ENCODE data around the gene HSD17B13.
"Not testable (repeated sequence)": the region's sequence is repeated elsewhere in the genome, so short reads cannot be mapped to it uniquely, and the experiment has no call there.

Gene HSD17B13

DNA sequence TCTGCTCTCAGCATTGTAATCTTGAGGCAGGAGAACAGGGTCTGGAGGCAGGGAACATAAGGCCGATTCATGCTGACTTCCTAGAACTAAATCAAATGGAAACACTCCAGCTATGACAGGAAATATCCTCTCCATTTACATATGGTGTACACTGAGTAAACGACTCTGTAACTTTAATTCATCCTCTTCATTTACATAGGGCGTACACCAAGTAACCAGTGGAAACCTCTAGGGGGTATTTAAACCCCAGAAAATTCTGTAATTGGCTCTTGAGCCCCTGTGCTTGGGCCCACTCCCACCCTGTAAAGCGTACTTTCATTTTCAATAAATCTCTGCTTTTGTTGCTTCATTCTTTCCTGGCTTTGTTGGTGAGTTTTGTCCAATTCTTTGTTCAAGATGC is 7.7 kb downstream of the HSD17B13 start:
- not testable (repeated sequence) for DNase-seq

DNA sequence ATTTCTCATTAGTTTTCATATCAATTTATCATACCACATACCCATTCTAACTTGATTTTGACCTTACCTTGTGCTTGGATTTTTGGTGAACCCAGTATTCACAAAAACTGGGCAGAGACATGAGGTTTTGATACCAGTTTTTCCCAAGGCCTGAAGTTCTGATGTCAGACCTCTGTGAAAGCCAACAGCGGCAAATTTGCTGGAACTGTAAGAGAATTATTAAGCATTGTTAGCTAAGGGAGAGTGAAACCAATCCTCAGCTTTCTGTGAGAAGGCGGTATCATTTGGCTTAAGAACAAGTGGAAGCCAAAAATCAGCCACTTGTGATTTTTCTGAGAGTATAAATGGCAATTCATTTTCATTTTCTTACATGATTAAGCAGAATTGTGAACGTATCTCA is 8.9 kb downstream of the HSD17B13 start:
- DNase-seq, result no peak

DNA sequence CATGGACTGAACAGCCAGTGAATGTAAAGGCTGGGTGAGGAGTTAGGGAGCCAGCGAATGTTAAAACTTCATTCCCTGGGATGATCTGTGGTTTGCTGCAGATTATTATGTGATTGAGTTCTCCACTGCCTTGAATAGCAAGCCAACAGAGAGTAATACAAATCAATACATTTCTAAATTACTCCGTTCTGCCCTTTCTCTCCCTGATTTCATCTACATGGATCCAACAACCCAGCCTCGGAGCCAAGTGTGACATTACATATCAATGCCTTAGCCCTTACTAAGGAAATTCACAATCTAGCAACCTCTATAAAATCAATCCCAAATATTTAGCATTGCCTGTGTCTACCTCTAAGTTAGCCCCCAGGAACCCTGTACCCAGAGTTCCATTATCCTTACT is 11.0 kb downstream of the HSD17B13 start:
- DNase-seq, result no peak

DNA sequence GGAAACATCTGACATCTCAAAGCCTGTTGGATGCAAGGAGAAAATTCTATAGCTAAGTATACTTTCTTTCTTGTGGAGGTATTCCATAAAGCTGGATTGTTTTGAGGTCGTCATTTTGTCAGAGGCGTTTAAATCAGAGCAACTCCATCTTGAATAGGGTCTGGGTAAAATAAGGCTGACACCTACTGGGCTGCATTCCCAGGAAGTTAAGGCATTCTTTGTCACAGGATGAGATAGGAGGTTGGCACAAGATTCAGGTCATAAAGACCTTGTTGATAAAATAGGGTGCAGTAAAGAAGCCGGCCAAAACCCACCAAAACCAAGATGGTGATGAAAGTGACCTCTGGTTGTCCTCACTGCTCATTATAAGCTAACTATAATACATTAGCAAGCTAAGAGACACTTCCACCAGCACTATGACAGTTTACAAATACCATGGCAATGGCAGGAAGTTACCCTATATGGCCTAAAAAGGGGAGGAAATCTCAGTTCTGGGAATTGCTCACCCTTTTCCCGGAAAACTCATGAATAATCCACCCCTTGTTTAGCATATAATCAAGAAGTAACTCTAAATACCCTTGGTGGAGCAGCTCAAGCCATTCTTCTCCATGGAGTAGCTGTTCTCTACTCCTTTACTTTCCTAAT is 11.9 kb downstream of the HSD17B13 start:
- DNase-seq, result no peak

DNA sequence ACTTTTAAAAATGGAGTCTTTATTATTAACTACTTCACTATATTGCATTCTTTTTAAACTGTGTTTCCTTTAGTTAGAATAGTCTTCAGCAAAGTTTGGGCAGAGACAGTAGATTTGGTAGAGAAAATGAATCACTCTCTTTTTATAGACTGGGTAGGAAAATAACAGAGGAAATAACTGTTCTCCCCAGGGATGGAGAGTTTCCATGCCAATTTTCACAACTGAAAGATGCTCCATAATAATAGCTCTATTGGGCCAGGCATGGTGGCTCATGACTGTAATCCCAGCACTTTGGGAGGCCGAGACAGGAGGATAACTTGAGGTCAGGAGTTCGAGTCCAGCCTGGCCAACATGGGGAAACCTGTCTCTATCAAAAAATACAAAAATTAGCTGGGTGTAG is 13.1 kb downstream of the HSD17B13 start:
- no peak for DNase-seq

DNA sequence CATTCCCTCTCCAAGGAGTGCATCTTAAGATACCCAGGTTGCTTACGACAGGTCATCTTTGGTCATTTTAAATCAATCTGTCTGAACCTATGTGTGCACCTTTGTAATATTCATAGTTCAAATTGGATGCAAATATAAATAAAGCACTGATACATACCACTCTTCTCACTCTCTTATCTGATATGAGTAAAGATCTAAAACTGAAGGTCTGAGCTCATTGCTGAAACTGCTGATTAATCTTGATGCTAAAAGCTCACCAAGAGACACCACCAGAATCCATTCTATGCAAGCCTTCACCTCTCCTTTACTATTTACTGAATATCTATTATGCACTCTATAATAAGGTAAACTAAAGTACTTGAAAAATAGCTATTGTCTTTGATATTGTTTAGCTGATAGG is 16.6 kb downstream of the HSD17B13 start:
- DNase-seq, result no peak

DNA sequence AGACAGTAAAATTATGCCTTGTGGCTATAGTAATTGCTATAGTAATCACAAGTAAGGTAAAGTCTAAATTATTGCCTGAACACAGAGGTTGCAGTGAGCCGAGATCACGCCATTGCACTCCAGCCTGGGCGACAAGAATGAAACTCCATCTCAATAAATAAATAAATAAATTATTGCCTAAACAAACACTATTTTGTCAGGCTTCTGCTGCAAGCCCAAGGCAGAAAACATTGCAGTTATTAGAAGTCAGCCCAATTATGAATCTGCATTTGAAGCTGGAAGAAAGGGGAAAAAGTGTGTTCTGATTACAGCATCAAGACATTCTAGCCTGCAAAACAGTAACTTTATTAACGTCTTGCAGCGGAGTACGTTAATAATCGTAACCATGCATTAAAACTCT is 17.1 kb downstream of the HSD17B13 start:
- no peak for DNase-seq

DNA sequence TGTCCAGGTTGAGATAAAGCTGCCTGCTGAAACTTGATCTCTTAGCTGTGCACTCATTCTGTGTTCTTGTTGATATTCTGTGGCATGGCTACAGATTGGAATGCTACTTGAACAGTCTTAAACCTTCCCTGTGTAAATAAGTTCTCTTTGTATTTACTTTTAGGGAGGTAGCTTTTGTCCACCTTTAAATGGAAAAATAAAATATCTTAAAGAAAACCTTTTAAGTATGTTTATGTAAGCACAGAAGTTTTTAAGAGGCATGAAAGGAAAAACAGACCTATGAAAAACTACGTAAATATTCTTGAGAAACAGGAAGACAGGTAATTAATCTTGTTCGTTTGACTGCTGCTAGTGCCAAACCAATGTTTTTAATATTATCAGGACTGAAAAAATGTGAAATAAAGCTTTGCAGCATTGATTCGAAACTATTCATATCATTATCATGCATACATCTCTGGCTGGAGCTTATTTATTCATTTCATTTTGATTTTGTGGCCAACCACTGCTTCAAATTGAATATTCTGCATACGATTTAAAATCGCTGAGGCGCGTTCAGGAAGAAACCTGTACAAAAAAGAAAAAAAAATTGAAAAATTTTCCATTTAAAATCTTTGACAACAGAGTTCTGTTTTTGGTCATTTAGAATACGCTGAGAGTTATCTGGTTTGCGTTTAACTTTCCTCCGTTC is 17.8 kb downstream of the HSD17B13 start:
- no peak for DNase-seq

DNA sequence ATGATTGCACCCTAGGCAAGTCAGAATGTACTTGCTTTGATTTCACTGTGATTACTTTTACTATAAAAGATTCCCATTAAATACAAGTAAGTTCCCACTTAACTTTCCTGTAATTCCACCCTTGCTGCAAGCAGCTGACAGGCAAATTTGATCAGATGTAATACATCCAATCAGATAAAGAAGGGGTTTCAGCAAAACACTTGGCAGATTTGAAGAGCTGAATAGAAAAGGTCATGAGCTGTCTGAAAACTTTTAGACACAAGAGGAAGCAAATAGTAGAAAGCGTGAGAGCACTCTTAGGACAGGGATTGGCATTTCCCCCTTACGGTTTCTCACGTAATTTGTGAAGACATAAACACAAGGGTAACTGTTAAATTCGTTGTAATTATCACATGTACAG is 22.8 kb downstream of the HSD17B13 start:
- no peak for DNase-seq

DNA sequence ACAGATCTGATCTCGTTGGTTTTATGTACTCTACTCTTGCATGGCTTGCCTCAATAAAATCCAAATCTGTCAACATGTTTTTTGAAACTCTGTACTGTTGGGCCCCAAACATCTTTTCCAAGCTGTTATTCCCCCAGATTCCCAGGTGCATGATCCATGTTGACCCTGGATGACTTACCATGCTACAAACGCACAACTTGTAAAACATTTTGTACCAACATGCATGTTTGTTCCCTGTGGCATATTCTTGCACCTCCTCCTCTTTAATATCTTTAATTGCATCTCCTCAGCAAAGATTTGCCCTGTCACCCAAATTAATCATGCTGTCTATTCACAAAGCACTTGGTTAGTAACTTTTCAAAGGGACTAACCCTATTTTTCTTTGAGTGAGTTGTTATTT is 24.3 kb downstream of the HSD17B13 start:
- no peak for DNase-seq

DNA sequence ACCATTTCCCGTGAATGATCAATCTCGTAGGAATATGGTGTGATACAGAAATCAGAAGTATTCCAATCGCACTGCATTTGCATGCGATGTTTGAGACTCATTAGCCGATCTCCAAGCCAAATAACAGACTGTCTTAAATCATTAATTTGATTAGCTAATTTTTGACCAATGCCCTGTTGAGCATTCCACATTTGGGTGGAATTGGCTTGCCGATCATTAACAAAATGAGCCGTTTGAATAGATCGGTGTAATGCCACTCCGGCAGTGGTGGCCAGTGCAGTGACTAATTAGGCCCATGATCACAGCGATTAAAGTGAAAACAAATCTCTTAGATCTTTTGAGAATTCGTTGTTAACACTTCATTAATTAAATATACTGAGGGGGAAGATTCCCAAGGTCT is 27.8 kb downstream of the HSD17B13 start:
- not testable (repeated sequence) for DNase-seq

DNA sequence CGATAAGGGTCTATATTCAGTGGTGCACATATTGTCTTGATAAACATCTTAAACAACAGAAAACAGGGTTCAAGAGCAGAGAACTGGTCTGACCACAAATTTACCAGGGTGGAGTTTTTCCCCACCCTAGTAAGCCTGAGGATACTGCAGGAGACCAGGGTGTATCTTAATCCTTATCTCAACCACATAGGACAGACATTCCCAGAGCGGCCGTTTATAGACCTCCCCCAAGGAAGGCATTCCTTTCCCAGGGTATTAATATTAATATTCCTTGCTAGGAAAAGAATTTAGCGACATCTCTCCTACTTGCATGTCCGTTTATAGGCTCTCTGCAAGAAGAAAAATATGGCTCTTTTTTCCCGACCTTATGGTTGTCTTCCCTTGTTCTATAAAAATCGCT is 28.8 kb downstream of the HSD17B13 start:
- DNase-seq, result not testable (repeated sequence)

DNA sequence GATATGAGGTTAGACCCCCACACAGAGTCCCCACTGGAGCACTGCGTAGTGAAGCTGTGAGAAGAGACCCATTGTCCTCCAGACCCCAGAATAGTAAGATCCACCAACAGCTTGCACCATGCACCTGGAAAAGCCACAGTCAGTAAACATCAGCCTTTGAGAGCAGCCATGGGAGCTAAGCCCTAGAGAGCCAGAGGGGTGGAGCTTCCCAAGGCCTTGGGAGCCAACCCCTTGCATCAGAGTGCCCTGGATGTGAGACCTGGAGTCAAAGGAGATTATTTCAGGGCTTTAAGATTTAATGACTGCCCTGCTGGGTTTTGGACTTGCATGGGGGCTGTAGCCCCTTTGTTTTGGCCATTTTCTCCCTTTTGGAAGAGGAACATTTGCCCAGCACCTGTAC is 35.7 kb downstream of the HSD17B13 start:
- no peak for DNase-seq

DNA sequence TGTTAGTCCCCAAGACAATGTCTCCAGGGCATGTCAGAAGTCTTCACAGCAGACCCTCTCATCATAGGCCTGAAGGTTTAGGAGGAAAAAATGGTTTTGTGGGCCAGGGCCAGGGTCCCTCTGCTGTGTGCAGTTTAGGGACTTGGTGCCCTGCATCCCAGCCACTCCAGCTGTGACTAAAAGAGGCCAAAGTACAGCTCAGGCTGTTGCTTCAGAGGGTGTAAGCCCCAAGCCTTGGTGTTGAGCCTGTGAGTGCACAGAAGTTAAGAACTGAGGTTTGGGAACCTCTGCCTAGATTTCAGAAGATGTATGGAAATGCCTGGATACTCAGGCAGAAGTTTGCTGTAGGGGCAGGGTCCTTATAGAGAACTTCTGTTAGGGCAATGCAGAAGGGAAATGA is 38.4 kb downstream of the HSD17B13 start:
- not testable (repeated sequence) for DNase-seq

DNA sequence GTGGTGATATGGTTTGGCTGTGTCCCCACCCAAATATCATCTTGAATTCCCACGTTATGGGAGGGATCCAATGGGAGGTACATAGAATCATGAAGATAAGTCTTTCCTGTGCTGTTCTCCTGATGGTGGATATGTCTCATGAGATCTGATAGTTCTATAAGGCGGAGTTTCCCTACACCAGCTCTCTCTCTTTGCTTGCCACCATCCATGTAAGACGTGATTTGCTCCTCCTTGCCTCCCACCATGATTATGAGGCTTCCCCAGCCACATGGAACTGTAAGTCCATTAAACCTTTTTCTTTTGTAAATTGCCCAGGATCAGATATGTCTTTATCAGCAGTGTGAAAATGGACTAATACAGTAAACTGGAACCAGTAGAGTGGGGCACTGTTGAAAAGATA is 39.5 kb downstream of the HSD17B13 start:
- no peak for DNase-seq

DNA sequence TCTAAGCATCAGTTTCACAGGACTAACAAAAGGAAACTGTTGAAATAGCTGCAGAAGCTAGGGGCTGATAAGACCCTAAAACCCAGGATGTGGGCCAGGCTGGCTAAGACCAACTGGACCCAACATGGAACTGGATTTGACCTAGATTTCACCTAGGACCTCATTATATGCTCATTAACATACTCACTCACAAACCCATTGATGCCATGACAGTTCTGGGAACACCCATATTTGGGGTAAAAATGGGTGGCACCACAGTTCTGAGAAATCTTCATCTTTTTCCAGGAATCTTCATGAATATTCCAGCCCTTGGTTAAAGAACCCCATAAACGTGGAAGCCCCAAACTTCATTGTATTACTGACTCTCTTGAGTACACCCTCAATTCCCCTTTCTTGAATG is 41.1 kb downstream of the HSD17B13 start:
- no peak for DNase-seq

DNA sequence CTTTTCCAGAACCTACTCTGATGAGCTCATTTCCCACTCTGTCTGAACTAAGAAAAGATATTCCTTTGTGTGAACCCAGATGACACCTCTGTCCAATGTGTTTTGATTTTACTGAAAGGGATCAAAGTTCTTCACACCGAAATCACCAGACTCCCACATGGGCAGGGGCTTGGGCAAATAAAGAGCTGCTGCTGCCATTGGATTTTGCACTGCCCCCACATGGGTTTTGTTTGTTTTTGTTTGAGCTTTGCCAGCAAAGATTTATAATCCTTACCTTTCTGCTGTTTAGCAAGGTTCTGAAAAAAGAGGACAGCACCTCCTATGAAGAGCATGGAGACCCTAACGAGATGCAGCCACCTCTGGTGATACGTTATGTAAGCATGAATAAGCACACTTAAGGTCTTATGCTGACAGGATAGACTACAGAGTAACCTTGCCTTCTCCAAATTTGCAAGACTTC is 44.3 kb downstream of the HSD17B13 start:
- no peak for DNase-seq

DNA sequence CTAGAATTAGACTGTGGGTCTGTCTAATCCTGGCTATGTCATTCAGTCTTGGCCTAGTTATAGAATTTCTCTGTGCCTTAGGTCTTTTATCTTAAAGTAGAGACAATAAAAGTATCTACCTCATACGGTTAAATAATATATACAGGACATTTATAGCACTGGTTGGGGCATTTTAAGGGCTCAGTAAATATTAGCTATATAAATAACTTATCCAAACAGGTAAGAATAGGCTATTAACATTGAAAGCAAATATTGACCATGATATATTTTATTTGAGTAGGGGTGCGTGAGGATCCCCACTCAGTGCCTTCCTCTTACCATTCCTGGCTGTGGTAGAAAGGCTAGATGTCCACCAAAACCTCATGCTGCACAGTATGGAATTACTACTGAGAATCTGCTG is 47.4 kb downstream of the HSD17B13 start:
- DNase-seq, result no peak

DNA sequence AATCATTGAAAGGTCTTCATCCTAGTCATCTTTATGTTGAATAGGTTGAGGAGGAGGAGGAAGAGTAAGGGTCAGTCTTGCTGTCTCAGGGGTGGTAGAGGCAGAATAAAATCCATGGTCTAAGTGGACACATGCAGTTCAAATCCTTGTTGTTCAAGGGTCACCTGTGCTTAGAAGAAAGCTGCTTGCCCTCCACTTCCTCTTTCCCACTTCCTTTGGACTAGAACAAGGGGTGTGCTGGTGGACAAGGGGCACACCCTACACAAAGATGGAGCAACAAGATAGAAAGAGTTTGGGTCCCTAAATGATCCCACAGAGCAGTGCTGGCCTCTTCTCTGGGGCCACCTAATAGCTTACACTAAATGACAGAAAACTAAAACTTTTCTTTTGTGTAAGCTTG is 47.9 kb downstream of the HSD17B13 start:
- DNase-seq, result no peak

DNA sequence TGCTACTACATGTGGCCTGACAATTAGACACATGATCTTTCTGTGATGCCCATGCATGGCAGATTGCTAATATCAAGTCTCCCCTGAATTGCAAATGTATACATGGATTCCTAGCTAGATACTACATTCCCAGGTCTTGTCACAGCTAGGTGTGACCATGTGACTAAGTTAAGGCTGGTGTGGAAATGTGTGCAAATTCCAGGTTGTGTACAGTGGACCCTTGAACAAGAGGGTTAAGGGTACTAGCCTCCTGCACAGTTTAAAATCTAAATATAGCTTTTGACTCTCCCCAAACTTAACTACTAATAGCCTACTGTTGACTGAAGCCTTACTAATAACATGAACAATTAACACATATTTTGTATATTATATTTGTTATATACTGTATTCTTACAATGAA is 48.4 kb downstream of the HSD17B13 start:
- no peak for DNase-seq

DNA sequence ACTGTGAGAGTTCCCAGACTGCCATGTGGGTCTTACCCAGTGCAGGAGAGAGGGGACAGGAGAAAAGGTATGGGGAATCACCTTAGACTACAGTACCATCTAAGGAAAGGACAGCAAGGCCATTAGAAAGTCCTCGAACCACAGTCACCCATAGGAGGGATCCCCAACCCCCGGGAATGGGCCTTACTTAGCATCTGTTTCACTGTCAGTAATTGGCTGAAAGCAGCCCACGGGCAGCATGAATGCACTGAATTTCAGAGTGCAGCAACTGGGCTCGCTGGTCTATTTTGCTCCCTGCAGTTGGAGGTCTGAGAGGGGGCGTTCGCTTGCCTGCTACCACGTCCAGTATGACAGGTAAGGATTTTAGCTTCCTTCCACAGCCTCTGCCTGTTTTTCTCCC is 51.9 kb downstream of the HSD17B13 start:
- DNase-seq, result no peak

DNA sequence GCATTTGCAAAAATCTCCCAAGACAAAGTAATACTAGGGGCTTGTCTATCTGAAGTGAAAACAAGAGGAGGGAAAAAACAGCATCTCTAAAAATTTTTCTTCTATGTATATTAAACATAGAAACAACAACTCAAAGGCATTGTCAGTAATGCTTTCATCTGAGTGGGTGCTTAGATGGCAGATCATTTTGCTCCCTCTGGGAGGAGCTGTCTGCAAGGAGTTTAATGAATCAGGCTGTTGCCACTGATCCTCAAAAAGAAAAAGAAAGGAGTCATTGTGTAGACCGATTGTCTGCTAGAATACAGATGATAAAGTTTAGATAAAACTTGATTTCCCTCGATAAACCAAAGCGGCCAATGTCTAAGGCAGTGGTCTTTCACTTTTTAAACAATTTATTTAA is 52.5 kb downstream of the HSD17B13 start:
- no peak for DNase-seq

DNA sequence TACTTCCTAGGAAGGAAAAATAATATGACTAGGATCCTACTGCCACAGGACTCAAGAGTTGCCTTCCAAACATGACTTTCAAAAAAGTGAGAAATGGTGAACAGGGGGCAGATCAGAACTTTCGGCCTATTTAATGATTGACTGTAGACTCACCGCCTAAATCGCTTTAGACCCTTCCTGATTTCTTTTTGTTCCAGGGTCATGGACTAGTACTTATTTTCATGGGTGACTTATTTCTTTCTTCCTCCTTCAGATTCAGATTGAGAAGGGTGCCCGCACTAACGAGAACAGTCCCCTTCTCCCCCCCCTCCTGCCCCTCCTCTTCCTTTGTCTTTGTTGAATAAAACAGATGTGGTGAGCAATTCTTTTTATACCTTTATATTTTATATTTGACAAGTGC is 54.3 kb downstream of the HSD17B13 start:
- no peak for DNase-seq

DNA sequence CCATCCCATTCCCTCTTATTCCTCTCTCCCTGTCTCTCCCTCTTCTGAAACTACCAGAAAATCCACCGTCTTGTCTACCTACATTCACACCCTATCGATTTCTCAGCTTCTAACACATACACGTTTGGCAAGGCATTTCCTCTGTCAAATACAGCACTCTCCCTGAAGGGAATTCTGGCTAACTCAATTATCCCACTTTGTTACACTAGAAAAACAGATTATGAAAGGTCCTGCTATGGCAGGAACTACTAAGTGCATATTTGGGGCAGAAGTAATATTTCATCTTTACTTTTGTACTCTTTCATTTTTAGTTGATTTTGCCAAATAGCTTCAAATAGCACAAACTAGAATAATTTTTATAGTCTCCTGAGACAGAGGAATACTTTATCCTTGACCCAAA is 55.7 kb downstream of the HSD17B13 start:
- DNase-seq, result no peak

DNA sequence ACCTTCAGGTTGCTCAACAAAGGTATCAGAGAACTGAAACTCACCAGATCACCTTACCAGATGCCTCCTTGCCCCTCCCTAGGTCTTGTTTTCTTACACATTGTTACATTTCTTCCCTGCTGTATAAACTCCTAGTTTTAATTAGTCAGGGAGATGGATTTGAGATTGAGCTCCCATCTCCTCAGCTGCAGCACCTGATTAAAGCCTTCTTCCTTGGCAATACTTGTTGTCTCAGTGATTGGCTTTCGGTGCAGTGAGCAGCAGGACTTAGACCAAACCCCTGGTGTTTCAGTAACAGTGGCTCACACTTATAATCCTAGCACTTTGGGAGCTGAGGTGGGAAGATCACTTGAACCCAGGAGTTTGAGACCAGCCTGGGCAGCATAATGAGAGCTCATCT is 59.8 kb downstream of the HSD17B13 start:
- no peak for DNase-seq
